Measurements from ENCODE around the gene SBNO2. TPM values are rescaled to one million over a fixed set of nuclear protein-coding genes. Genes with fewer than 3 reads are reported as not detected.
A peak's percentile ranks its signal among the peaks of the same experiment; 100 is the strongest.

Gene SBNO2
- polyA plus RNA-seq, 1 of the 3 experiments (the other 2 are of a cell fraction), result 18.3 TPM

- TF ChIP-seq IRF3 (IDR thresholded peaks at IDR 0.05; ENCODE audit: low read depth, low read length) (no peak), POLR2AphosphoS5 (IDR thresholded peaks at IDR 0.05; ENCODE audit: low read depth, low read length) (no peak), JUND (IDR thresholded peaks at IDR 0.05) (no peak), REST (IDR thresholded peaks at IDR 0.05; ENCODE audit: low read depth, low read length) (no peak), ELF1 (IDR thresholded peaks at IDR 0.05) (no peak)
Observed at GRCh38 chr19:1082928-1083816, 90.9 kb downstream of the SBNO2 start (continued).

GRCh38 chr19:1082165-1082927, 91.7 kb downstream of the SBNO2 start:
- Histone ChIP-seq H2AFZ (ENCODE audit: low read depth) (no peak overlapping the region), H3K36me3 (replicated peaks in 1 of 2; ENCODE audit: control insufficient read depth in 1 of 2, insufficient read depth in 2 of 2, low read length in 1 of 2) (peaks cover 0 to under 1% of the 10 kb centered on the region in 2 experiments), H3K9me2 (no peaks in the 10 kb centered on the region), H3K9ac (no peak overlapping the region), H3K4me1 (ENCODE audit: control insufficient read depth in 1 of 2, insufficient read depth in 2 of 2, low read depth in 1 of 2, low read length in 1 of 2) (peaks cover 0 to 22% of the 10 kb centered on the region in 2 experiments; a peak in 2 of 4 replicates), H3F3A (replicated peaks; ENCODE audit: insufficient read depth) (peaks cover 13% of the 10 kb centered on the region), H3K4me2 (peak overlapping the region; percentile 82), H3K4me3 (ENCODE audit: low read depth in 2 of 2, low read length in 1 of 2) (peak overlapping the region; percentile 45 to 47), H3K27me3 (ENCODE audit: insufficient read depth) (no peaks in the 10 kb centered on the region), H3K9me3 (no peaks in the 10 kb centered on the region), H3K79me2 (ENCODE audit: insufficient read depth) (no peaks in the 10 kb centered on the region), H3K27ac (ENCODE audit: low read depth in 2 of 2, low read length in 1 of 2) (no peak overlapping the region), H4K20me1 (ENCODE audit: insufficient read depth) (no peaks in the 10 kb centered on the region)
- peak; percentile 92 for DNase-seq
- CTCF ChIA-PET, result interaction anchor here (0.7 to 3.2 kb wide), 9 partner anchors 8 to 113 kb away, joined by 3 to 24 read pairs (median 6); partner anchors contain the start of genes ABCA7, ARHGAP45 and CNN2
- 5% methylated on average over 17 of the region's 51 CpGs for WGBS (ENCODE audit: low lambda C conversion rate)
- POLR2A ChIA-PET, result interaction anchor here (0.9 to 2.4 kb wide), 3 partner anchors 21 to 187 kb away, joined by 3 to 9 read pairs (median 4); partner anchors contain the start of genes CIRBP and GPX4
- TF ChIP-seq CTCF (IDR thresholded peaks at IDR 0.05) (no peak), EZH2phosphoT487 (IDR thresholded peaks at IDR 0.05; ENCODE audit: borderline replicate concordance, low read depth) (no peak), FOSL2 (IDR thresholded peaks at IDR 0.05; ENCODE audit: borderline replicate concordance, low read depth) (no peak), MAX (IDR thresholded peaks at IDR 0.05; ENCODE audit: low read depth) (0 out of 2 replicates have a peak, but pooled peaks have one; percentile 22), NRF1 (IDR thresholded peaks at IDR 0.05; ENCODE audit: low read depth, low read length) (no peak), MEF2A (IDR thresholded peaks at IDR 0.05; ENCODE audit: borderline replicate concordance, low read depth) (no peak), FOXM1 (IDR thresholded peaks at IDR 0.05; ENCODE audit: low read depth) (no peak), GABPA (IDR thresholded peaks at IDR 0.05; ENCODE audit: low read depth) (no peak), RXRA (IDR thresholded peaks at IDR 0.05; ENCODE audit: borderline replicate concordance, low read depth) (no peak)

All from SK-N-SH (cell line).